Daoy (cell line): ENCODE data around the gene KCNN1. TPM values are rescaled to one million over a fixed set of nuclear protein-coding genes. Genes with fewer than 3 reads are reported as not detected.
"Not testable (repeated sequence)": the region's sequence is repeated elsewhere in the genome, so short reads cannot be mapped to it uniquely, and the experiment has no call there.

Source experiments
- DNase-seq: peaks from one replicate; pipeline ENCODE4 v3.0.0-alpha.2; 2015; ENCODE audit warnings: low read depth
- total RNA-seq: library from RNA; depleted of rRNA; stranded (reverse); fragments of >200 nt; shearing (Covaris generic); gene quantifications from 2 replicates; pipeline ENCODE4 v1.2.3, GENCODE V29; 2014

The KCNN1 gene
- total RNA-seq, 1 experiment from 2014 or later, result 0.06 TPM

- DNase-seq, result no peak
These were observed 2.3 kb downstream of the KCNN1 start for GRCh38 chr19:17969096-17969792.

DNA sequence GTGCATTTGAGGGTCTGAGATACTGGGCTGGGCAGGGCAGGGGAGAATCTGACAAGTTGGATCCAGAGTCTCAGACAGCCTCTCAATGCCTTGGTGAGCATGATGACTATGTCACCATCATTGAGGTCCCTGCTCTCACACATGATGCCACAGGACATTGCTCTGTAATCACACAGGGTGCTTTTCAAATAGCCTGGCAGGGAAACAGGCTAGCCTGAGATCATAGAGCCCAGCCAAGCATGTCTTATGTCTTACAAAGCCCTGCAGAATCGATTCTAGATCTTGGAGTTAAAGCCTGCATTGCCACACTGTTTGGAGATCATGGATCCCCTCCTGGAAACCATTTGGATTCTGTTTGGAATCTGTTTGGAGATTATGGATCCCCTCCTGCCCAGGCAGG lies 5.3 kb downstream of the KCNN1 start:
- DNase-seq, result no peak

GRCh38 chr19:17973759-17974158 lies 6.9 kb downstream of the KCNN1 start:
- no peak for DNase-seq

GRCh38 chr19:17974551-17974950 lies 7.6 kb downstream of the KCNN1 start:
- no peak for DNase-seq

GRCh38 chr19:17975032-17975431 lies 8.1 kb downstream of the KCNN1 start:
- DNase-seq, result no peak

GRCh38 chr19:17977021-17977420 lies 10.1 kb downstream of the KCNN1 start:
- DNase-seq, result no peak

DNA sequence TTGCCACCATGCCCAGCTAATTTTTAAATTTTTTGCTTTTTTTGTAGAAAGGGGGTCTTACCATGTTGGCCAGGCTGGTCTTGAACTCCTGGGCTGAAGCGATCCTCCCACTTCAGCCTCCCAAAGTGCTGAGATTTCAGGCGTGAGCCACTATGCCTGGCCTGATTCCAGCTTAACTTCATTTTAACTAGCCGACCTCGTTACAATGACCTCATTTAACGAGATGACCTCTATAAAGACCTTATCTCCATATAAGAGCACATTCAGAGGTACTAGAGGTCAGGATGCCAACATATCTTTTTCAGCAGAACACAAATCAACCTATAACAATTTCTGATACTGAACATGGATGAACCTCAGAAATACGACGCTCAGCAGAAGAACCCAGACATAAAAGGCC lies 10.6 kb downstream of the KCNN1 start:
- no peak for DNase-seq

- DNase-seq, result no peak
These were observed 14.7 kb downstream of the KCNN1 start for GRCh38 chr19:17981611-17982010.

GRCh38 chr19:17982430-17982829 lies 15.5 kb downstream of the KCNN1 start:
- no peak for DNase-seq

- peak; percentile 35 for DNase-seq
These were observed 18.3 kb downstream of the KCNN1 start for GRCh38 chr19:17985037-17985818.

DNA sequence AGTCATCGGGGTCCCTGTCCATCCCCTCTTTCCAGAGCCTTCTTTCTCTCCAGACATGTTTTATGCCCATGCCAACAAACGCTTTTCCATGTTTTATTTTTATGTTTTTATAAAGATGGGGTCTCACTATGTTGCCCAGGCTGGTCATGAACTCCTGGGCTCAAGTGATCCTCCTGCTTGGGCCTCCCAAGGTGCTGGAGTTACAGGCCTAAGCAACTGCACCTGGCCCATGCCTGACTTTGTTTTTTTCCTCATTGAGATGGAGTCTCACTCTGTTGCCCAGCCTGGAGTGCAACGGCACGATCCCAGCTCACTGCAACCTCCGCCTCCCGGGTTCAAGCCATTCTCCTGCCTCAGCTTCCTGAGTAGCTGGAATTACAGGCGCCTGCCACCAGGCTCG lies 19.7 kb downstream of the KCNN1 start:
- not testable (repeated sequence) for DNase-seq

- no peak for DNase-seq
These were observed 21.3 kb downstream of the KCNN1 start for GRCh38 chr19:17988161-17988560.

DNA sequence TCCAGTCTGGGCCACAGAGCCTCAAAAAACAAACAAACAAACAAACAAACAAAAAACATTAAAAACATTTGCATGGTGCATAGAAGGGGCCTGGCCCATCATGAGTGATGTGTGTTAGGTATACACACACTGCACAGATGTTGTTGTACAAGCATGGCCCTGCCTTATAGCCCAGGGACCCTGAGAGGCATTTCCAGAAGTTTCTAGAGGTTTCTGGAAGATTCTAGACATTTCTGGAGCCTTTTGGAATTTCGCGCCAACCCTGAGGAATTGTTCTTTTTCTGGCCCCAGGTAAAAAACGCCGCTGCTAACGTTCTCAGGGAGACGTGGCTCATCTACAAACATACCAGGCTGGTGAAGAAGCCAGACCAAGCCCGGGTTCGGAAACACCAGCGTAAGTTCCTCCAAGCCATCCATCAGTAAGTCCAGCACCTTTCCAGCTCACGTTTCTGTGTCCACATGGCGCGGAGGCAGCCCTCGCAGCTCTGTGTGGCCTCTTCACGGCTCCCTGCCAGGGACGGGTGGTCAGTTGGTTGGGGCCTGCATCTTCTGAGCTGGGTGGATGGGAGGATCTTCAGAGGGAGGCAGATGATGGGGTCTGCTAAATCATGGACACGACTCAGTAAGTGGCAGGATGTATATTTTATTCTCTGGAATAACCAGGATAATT lies 22.7 kb downstream of the KCNN1 start:
- DNase-seq, result no peak

DNA sequence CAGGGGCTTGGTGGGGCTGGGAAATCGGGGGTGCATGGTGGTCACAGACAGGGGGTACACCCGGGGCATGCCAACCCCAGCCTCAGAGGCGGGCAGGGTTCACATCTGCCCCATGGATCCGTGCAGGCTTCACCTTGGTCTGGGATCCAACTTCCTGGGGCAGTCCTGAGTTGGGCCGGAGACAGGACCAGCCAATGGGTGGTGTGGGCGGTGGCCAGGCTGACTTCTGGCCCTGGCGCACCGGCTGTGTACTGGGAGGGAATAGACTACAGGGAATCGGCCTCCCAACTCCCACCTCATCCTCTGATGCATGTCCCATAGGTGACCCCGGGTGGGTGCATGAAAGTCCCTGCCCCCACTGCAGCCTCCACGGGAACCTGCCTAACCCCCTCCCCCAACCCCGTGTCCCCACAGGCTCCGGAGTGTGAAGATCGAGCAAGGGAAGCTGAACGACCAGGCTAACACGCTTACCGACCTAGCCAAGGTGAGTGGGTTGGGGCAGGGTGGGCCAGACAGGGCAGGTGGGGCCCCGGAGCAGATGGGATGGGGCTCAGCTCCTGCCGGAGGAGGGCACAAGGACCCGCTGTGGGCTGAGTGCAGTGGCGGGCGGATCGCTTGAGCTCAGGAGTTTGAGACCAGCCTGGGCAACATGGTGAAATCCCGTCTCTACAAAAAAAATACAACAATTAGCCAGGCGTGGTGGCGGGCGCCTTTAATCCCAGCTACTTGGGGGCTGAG lies 26.3 kb downstream of the KCNN1 start:
- DNase-seq, result no peak

GRCh38 chr19:17996826-17997316 lies 30.0 kb downstream of the KCNN1 start:
- peak; percentile 84 for DNase-seq

- peak; percentile 41 for DNase-seq
These were observed 31.3 kb downstream of the KCNN1 start for GRCh38 chr19:17997969-17998826.

GRCh38 chr19:17998827-17999150 lies 31.9 kb downstream of the KCNN1 start:
- DNase-seq, result no peak

DNA sequence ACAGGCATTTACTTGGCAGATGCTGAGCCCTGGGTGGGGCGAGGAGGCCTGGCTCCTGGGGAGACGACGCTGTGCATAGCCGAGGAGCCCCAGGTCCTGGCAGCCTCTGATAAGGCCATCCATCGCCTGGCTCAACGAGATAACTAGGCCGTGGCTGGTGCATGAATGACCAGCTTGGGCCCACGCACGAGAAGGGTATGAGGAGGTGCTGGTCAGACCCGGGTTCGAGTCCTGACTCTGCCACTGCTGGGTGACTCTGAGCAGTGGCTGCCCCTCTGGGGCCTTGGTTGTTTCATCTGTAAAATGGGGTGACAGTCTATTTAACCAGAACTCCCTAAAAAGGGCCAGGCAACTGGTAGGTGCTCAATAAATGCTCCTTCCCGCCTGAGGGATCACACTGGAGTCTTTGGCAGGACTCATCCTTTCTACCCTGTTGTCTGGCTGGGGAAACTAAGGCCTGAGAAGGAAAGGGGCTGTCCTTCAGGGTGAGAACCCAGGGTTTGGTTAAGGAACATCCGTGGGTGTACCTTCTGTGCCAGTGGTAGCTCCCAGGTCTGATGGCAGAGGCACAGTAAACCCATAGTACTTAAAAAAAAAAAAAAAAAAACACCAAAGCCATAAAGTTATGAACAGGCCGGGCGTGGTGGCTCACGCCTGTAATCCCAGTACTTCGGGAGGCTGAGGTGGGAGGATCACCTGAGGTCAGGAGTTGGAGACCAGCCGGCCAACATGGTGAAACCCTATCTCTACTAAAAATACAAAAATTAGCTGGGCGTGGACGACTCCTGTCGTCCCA lies 33.0 kb downstream of the KCNN1 start:
- DNase-seq, result no peak

- no peak for DNase-seq
These were observed 33.6 kb downstream of the KCNN1 start for GRCh38 chr19:18000480-18000914.
